OCI-LY1 (cell line): ENCODE results near the gene CARM1.

Source experiments
- H2AFZ ChIP-seq: fragments of 200-600 bp; sonication (generic), shearing (Covaris generic); 2 replicates; pipeline ENCODE4 v1.6.0; 2014; ENCODE audit warnings: antibody characterized with exemption, mild to moderate bottlenecking, low read length
- H3F3A ChIP-seq: fragments of 200-600 bp; sonication (generic), shearing (Covaris generic); 2 replicates; pipeline ENCODE4 v1.6.0; 2014; ENCODE audit warnings: mild to moderate bottlenecking, antibody characterized with exemption, low read length, moderate library complexity; ENCODE audit not compliant: insufficient read depth
- H3K27ac ChIP-seq: fragments of 200-600 bp; sonication (generic); 2 replicates; pipeline ENCODE4 v1.5.1; 2014; ENCODE audit warnings: low read length, mixed run types, mild to moderate bottlenecking, low read depth; ENCODE audit not compliant: poor library complexity, severe bottlenecking
- H3K27me3 ChIP-seq: fragments of 200-600 bp; sonication (generic); 2 replicates; pipeline ENCODE4 v1.6.0; 2014; ENCODE audit warnings: antibody characterized with exemption, mild to moderate bottlenecking, low read length, moderate library complexity; ENCODE audit not compliant: insufficient read depth
- H3K36me3 ChIP-seq: fragments of 200-600 bp; sonication (generic); 2 replicates; pipeline ENCODE4 v1.6.1; 2014; ENCODE audit warnings: mild to moderate bottlenecking, antibody characterized with exemption, low read length, moderate library complexity, mixed read lengths; ENCODE audit not compliant: insufficient read depth
- H3K4me1 ChIP-seq: fragments of 200-600 bp; sonication (generic); 2 replicates; pipeline ENCODE4 v1.5.1; 2014; ENCODE audit warnings: mild to moderate bottlenecking, low read length, moderate library complexity; ENCODE audit not compliant: insufficient read depth, severe bottlenecking
- H3K4me2 ChIP-seq: fragments of 200-600 bp; sonication (generic), shearing (Covaris generic); 2 replicates; pipeline ENCODE4 v1.6.1; 2014; ENCODE audit warnings: low read length
- H3K4me3 ChIP-seq: fragments of 200-600 bp; sonication (generic); 2 replicates; pipeline ENCODE4 v1.5.1; 2014; ENCODE audit warnings: low read length, low read depth, mild to moderate bottlenecking, mixed read lengths; ENCODE audit not compliant: poor library complexity, severe bottlenecking
- H3K79me2 ChIP-seq: fragments of 200-600 bp; shearing (Covaris generic); 2 replicates; pipeline ENCODE4 v1.6.1; 2016; ENCODE audit warnings: mixed run types, low read length, mixed read lengths; ENCODE audit not compliant: insufficient read depth
- H3K9ac ChIP-seq: fragments of 200-600 bp; sonication (generic), shearing (Covaris generic); 2 replicates; pipeline ENCODE4 v1.6.1; 2014; ENCODE audit warnings: mild to moderate bottlenecking, low read length, mixed read lengths
- H3K9me2 ChIP-seq: fragments of 200-600 bp; sonication (generic), shearing (Covaris generic); 2 replicates; pipeline ENCODE4 v1.6.1; 2014; ENCODE audit warnings: low read depth, mild to moderate bottlenecking, low read length, mixed read lengths
- H3K9me3 ChIP-seq: fragments of 200-600 bp; shearing (Covaris generic); 2 replicates; pipeline ENCODE4 v1.6.1; 2014; ENCODE audit warnings: low read length, mixed read lengths
- H4K20me1 ChIP-seq: fragments of 200-600 bp; sonication (generic), shearing (Covaris generic); 2 replicates; pipeline ENCODE4 v1.6.0; 2016; ENCODE audit warnings: mild to moderate bottlenecking, low read length; ENCODE audit not compliant: insufficient read depth
- CTCF ChIP-seq: fragments of 200-600 bp; sonication (generic), shearing (Covaris generic); IDR thresholded peaks from 2 replicates; pipeline ENCODE4 v1.5.1; 2017; ENCODE audit warnings: mild to moderate bottlenecking, antibody characterized with exemption, low read length, moderate library complexity, mixed read lengths
- EZH2 ChIP-seq: fragments of 200-600 bp; sonication (generic), shearing (Covaris generic); IDR thresholded peaks from 2 replicates; pipeline ENCODE4 v1.8.0; 2017; ENCODE audit warnings: borderline replicate concordance, mixed run types, mild to moderate bottlenecking, antibody characterized with exemption, low read length, moderate library complexity, mixed read lengths

Gene CARM1

GRCh38 chr19:10963865-10964264, 92.5 kb downstream of the CARM1 start:
- Histone ChIP-seq H3K9me2 (no peaks in the 10 kb centered on the region), H3K9ac (peak overlapping the region; percentile 96; the same call in 1 of the 2 replicates), H3F3A (no peaks in the 10 kb centered on the region), H3K4me1 (peaks cover 69% of the 10 kb centered on the region), H3K27me3 (no peaks in the 10 kb centered on the region), H3K4me2 (peak overlapping the region; percentile 65), H3K36me3 (peaks cover 19% of the 10 kb centered on the region), H3K4me3 (peak overlapping the region; percentile 89), H4K20me1 (no peaks in the 10 kb centered on the region), H3K79me2 (peaks cover 72% of the 10 kb centered on the region), H3K9me3 (no peaks in the 10 kb centered on the region), H3K27ac (peak overlapping the region; percentile 98), H2AFZ (no peak overlapping the region)
- TF ChIP-seq CTCF = no peak
- TF ChIP-seq EZH2 = no peak

GRCh38 chr19:10964903-10965302, 93.5 kb downstream of the CARM1 start:
- Histone ChIP-seq H4K20me1 (no peaks in the 10 kb centered on the region), H3F3A (no peaks in the 10 kb centered on the region), H3K27me3 (no peaks in the 10 kb centered on the region), H3K9me2 (no peaks in the 10 kb centered on the region), H3K9me3 (no peaks in the 10 kb centered on the region), H3K27ac (peak overlapping the region; percentile 98), H2AFZ (no peak overlapping the region), H3K4me1 (peaks cover 75% of the 10 kb centered on the region), H3K79me2 (peaks cover 83% of the 10 kb centered on the region), H3K36me3 (peaks cover 22% of the 10 kb centered on the region), H3K4me2 (peak overlapping the region; percentile 54), H3K4me3 (peak overlapping the region; percentile 7), H3K9ac (peak overlapping the region; percentile 17; the same call in 1 of the 2 replicates)
- TF ChIP-seq EZH2 (no peak), CTCF (peak; percentile 65)

- Histone ChIP-seq H3K27ac (peak overlapping the region; percentile 98), H3K9me3 (no peaks in the 10 kb centered on the region), H3K9me2 (no peaks in the 10 kb centered on the region), H3K27me3 (no peaks in the 10 kb centered on the region), H3K4me1 (peaks cover 76% of the 10 kb centered on the region), H2AFZ (no peak overlapping the region), H3K79me2 (peaks cover 88% of the 10 kb centered on the region), H3K36me3 (peaks cover 22% of the 10 kb centered on the region), H4K20me1 (no peaks in the 10 kb centered on the region), H3K4me3 (peak overlapping the region; percentile 7), H3F3A (no peaks in the 10 kb centered on the region), H3K9ac (peak overlapping the region; percentile 17; the same call in 1 of the 2 replicates), H3K4me2 (peak overlapping the region; percentile 54)
- no peak for TF ChIP-seq CTCF
Observed at GRCh38 chr19:10965398-10965797, 94.0 kb downstream of the CARM1 start.
